Fibroblast of mammary gland (primary cell): ENCODE measurements around the gene ZNF507.

ENCODE experiments used
- DNase-seq: peaks from one replicate; pipeline ENCODE4 v3.0.0-alpha.2; 2010; ENCODE audit warnings: low read depth
- H3K4me3 ChIP-seq: 2 replicates; pipeline ENCODE4 v1.5.1; 2011; ENCODE audit warnings: low read depth, mild to moderate bottlenecking, low read length, moderate library complexity; ENCODE audit not compliant: control insufficient read depth
- TF ChIP-seq, protein P1 (sequence below): conservative IDR thresholded peaks from 2 replicates; pipeline ENCODE4 v1.5.1; 2011; ENCODE audit warnings: low read depth, low read length, inconsistent platforms; ENCODE audit not compliant: control insufficient read depth, insufficient read depth

Gene ZNF507

DNA sequence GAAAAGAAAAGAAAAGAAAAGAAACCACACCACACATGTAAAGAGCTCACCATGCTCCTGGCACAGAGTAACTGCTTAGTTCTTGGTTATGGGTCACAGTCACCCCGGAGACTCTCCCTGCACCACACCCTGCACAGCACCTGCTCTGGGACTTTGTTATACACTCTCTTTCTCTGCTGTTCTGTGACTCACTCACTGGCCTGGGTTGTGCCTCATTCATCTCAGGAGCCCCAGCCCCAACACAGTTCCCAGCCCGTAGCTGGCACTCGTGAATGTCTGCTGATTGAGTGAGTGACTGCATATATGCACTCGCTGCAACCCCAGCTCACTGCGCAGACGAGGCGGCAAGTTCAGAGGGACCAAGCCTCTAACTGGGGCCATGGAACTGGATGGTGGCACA, 22.9 kb upstream of the ZNF507 start:
- no peak for DNase-seq
- TF ChIP-seq, protein P1, sequence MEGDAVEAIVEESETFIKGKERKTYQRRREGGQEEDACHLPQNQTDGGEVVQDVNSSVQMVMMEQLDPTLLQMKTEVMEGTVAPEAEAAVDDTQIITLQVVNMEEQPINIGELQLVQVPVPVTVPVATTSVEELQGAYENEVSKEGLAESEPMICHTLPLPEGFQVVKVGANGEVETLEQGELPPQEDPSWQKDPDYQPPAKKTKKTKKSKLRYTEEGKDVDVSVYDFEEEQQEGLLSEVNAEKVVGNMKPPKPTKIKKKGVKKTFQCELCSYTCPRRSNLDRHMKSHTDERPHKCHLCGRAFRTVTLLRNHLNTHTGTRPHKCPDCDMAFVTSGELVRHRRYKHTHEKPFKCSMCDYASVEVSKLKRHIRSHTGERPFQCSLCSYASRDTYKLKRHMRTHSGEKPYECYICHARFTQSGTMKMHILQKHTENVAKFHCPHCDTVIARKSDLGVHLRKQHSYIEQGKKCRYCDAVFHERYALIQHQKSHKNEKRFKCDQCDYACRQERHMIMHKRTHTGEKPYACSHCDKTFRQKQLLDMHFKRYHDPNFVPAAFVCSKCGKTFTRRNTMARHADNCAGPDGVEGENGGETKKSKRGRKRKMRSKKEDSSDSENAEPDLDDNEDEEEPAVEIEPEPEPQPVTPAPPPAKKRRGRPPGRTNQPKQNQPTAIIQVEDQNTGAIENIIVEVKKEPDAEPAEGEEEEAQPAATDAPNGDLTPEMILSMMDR, result no peak
- no peak overlapping the region for H3K4me3 ChIP-seq

DNA sequence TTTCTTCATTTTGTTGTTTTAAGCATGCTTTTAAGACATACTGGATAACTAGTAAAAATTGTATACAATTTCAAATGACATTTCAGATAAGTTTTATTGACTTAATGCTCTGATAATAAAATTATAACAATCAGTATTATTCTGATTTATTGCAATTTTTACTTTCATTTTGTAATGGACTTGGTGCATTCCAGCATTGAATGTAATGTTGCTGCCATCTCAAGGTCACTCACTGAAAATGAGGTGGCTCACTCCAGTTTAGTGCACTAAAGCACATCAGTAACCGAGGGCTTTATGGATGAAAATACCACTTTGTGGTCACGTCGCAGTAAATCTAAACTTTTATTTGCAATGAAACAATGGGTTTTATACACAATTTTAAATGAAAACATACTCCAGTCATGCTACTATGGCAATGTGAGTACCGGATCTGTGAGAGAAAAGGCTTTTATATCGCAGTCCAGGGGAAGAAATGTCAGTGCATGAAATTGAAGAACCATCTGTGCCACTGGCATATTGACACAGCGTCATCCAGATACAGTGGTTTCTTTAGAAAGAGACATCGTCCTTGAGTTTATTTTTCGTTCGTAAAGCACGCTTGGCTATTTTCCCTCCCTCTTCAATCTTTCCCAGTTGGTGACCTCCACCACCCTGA, 20.7 kb upstream of the ZNF507 start:
- H3K4me3 ChIP-seq, result no peak overlapping the region
- TF ChIP-seq, protein P1, result no peak
- DNase-seq, result no peak

- no peak for DNase-seq
- H3K4me3 ChIP-seq, result no peak overlapping the region
- TF ChIP-seq, protein P1, result no peak
Measured at GRCh38 chr19:32330213-32330857, 15.1 kb upstream of the ZNF507 start.

DNA sequence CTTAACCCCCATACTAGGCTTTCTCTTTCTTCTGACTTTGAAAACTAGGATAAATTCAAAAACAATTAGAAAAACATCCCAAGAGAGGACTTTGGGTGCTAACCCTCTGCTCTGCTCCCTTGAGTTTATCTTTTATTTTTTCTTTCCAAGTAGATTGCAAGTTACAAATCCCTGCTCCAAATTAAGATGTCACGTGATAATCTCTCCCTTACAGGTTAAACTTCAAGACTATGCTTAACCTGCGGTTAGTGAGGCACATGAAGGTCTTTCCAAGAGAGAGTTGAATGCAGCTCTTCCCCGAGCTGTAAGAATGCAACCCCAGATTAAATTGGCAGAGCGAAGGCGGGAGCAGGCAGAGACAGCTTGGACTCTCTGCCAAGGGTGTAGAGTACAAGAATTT, 12.2 kb upstream of the ZNF507 start:
- no peak for DNase-seq
- no peak overlapping the region for H3K4me3 ChIP-seq
- TF ChIP-seq, protein P1, result no peak

GRCh38 chr19:32336259-32337083, 8.9 kb upstream of the ZNF507 start:
- TF ChIP-seq, protein P1, result peak; percentile 22
- H3K4me3 ChIP-seq, result no peak overlapping the region
- peak; percentile 64 for DNase-seq

GRCh38 chr19:32337084-32337808, 8.2 kb upstream of the ZNF507 start:
- H3K4me3 ChIP-seq, result no peak overlapping the region
- TF ChIP-seq, protein P1, result no peak
- DNase-seq, result no peak
